DND-41 (cell line): ENCODE results near the gene SS18L1.

Experiments used
- ATAC-seq: fragments of 200-7000 bp; cut with Tn5 transposase; 3 replicates; pipeline ENCODE4 v1.9.1; 2021; ENCODE audit warnings: low read depth; ENCODE audit not compliant: insufficient read depth
- DNase-seq: peaks from one replicate; pipeline ENCODE4 v3.0.0-alpha.2; 2020
- H2AFZ ChIP-seq: 2 replicates; pipeline ENCODE4 v1.6.0; 2012; ENCODE audit warnings: low read depth, low read length
- H3K27ac ChIP-seq: 2 replicates; pipeline ENCODE4 v1.5.1; 2012; ENCODE audit warnings: low read length, inconsistent platforms
- H3K27me3 ChIP-seq: fragments of 200-600 bp; sonication (generic); 2 replicates; pipeline ENCODE4 v1.6.0; 2012; ENCODE audit warnings: low read length, mild to moderate bottlenecking, inconsistent platforms; ENCODE audit not compliant: insufficient read depth, poor library complexity
- H3K36me3 ChIP-seq: 2 replicates; pipeline ENCODE4 v1.5.1; 2012; ENCODE audit warnings: low read length, inconsistent platforms; ENCODE audit not compliant: insufficient read depth
- H3K4me1 ChIP-seq: 2 replicates; pipeline ENCODE4 v1.5.1; 2012; ENCODE audit warnings: mild to moderate bottlenecking, low read length; ENCODE audit not compliant: insufficient read depth
- H3K4me2 ChIP-seq: 2 replicates; pipeline ENCODE4 v1.6.0; 2012; ENCODE audit warnings: mild to moderate bottlenecking, moderate library complexity, low read length, inconsistent platforms; ENCODE audit not compliant: insufficient read depth
- H3K4me3 ChIP-seq, 2 experiments: fragments of 200-600 bp in 1 of 2; shearing (Covaris generic) in 1 of 2; 2 replicates each; pipeline ENCODE4 v1.5.1; 2012 to 2016; ENCODE audit warnings: inconsistent platforms in 2 of 2, low read length in 2 of 2, mild to moderate bottlenecking in 2 of 2, low read depth in 1 of 2, moderate library complexity in 1 of 2
- H3K79me2 ChIP-seq: 2 replicates; pipeline ENCODE4 v1.6.0; 2012; ENCODE audit warnings: low read length, inconsistent platforms; ENCODE audit not compliant: insufficient read depth
- H3K9ac ChIP-seq: 2 replicates; pipeline ENCODE4 v1.6.0; 2012; ENCODE audit warnings: low read depth, mild to moderate bottlenecking, inconsistent platforms, low read length, moderate library complexity
- H3K9me3 ChIP-seq: 2 replicates; pipeline ENCODE4 v1.5.1; 2012; ENCODE audit warnings: low read length, moderate library complexity, mild to moderate bottlenecking, inconsistent platforms; ENCODE audit not compliant: insufficient read depth, severe bottlenecking
- H4K20me1 ChIP-seq: 2 replicates; pipeline ENCODE4 v1.6.0; 2012; ENCODE audit warnings: low read length; ENCODE audit not compliant: insufficient read depth
- EZH2 ChIP-seq: IDR thresholded peaks from 3 replicates; pipeline ENCODE4 v1.6.1; 2012; ENCODE audit warnings: borderline replicate concordance, low read depth, mild to moderate bottlenecking, moderate library complexity, low read length, inconsistent platforms; ENCODE audit not compliant: severe bottlenecking
- TF ChIP-seq, protein P1 (sequence below): IDR thresholded peaks from 2 replicates; pipeline ENCODE4 v1.5.1; 2012; ENCODE audit warnings: borderline replicate concordance, low read length, moderate library complexity, mild to moderate bottlenecking; ENCODE audit not compliant: poor library complexity, severe bottlenecking; ENCODE audit errors: extremely low read depth

The SS18L1 gene

GRCh38 chr20:62132421-62132820, 11.1 kb upstream of the SS18L1 start:
- Histone ChIP-seq H3K27me3 (no peaks in the 10 kb centered on the region), H2AFZ (no peak overlapping the region), H3K9me3 (no peaks in the 10 kb centered on the region), H3K4me1 (no peaks in the 10 kb centered on the region), H3K27ac (no peak overlapping the region), H3K79me2 (peaks cover 17% of the 10 kb centered on the region; the same call in 1 of the 2 replicates), H3K4me2 (no peak overlapping the region), H3K36me3 (peaks cover 100% of the 10 kb centered on the region), H4K20me1 (peaks cover 76% of the 10 kb centered on the region), H3K4me3 (no peak overlapping the region), H3K9ac (no peak overlapping the region)
- TF ChIP-seq, protein P1, sequence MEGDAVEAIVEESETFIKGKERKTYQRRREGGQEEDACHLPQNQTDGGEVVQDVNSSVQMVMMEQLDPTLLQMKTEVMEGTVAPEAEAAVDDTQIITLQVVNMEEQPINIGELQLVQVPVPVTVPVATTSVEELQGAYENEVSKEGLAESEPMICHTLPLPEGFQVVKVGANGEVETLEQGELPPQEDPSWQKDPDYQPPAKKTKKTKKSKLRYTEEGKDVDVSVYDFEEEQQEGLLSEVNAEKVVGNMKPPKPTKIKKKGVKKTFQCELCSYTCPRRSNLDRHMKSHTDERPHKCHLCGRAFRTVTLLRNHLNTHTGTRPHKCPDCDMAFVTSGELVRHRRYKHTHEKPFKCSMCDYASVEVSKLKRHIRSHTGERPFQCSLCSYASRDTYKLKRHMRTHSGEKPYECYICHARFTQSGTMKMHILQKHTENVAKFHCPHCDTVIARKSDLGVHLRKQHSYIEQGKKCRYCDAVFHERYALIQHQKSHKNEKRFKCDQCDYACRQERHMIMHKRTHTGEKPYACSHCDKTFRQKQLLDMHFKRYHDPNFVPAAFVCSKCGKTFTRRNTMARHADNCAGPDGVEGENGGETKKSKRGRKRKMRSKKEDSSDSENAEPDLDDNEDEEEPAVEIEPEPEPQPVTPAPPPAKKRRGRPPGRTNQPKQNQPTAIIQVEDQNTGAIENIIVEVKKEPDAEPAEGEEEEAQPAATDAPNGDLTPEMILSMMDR, result no peak
- no peak for TF ChIP-seq EZH2
- ATAC-seq, result no peak
- no peak for DNase-seq

- peaks cover 100% of the 10 kb centered on the region for H3K36me3 ChIP-seq
- no peak for ATAC-seq
- H3K9me3 ChIP-seq, result no peaks in the 10 kb centered on the region
- no peak overlapping the region for H2AFZ ChIP-seq
- H3K27ac ChIP-seq, result no peak overlapping the region
- no peak overlapping the region for H3K4me2 ChIP-seq
- H3K9ac ChIP-seq, result no peak overlapping the region
- DNase-seq, result no peak
- no peaks in the 10 kb centered on the region for H3K27me3 ChIP-seq
- peaks cover 76% of the 10 kb centered on the region for H4K20me1 ChIP-seq
- no peak for TF ChIP-seq EZH2
- TF ChIP-seq, protein P1, result no peak
- H3K4me1 ChIP-seq, result no peaks in the 10 kb centered on the region
- peaks cover 23% of the 10 kb centered on the region for H3K79me2 ChIP-seq
- no peak overlapping the region for H3K4me3 ChIP-seq
These were observed 10.3 kb upstream of the SS18L1 start for GRCh38 chr20:62133051-62133845.

GRCh38 chr20:62133864-62134263, 9.7 kb upstream of the SS18L1 start:
- peak overlapping the region; percentile 50 for H3K27ac ChIP-seq
- H3K79me2 ChIP-seq, result peaks cover 26% of the 10 kb centered on the region
- no peak overlapping the region for H3K4me3 ChIP-seq
- H2AFZ ChIP-seq, result no peak overlapping the region
- peak; percentile 45 for DNase-seq
- H4K20me1 ChIP-seq, result peaks cover 79% of the 10 kb centered on the region
- H3K9me3 ChIP-seq, result no peaks in the 10 kb centered on the region
- ATAC-seq, result peak; percentile 72
- TF ChIP-seq, protein P1, result peak; percentile 65
- TF ChIP-seq EZH2, result no peak
- no peaks in the 10 kb centered on the region for H3K4me1 ChIP-seq
- no peaks in the 10 kb centered on the region for H3K27me3 ChIP-seq
- no peak overlapping the region for H3K9ac ChIP-seq
- peaks cover 100% of the 10 kb centered on the region for H3K36me3 ChIP-seq
- no peak overlapping the region for H3K4me2 ChIP-seq
